Measurements from ENCODE around the gene PFDN4.

GRCh38 chr20:54217762-54218161 lies 9.9 kb downstream of the PFDN4 start:
- no peak for TF ChIP-seq POLR2A (IDR thresholded peaks at IDR 0.05)
- TF ChIP-seq CTCF (IDR thresholded peaks at IDR 0.05), result no peak
